K562 (cell line): Measurements from ENCODE around the gene TYMP. TPM values are rescaled to one million over a fixed set of nuclear protein-coding genes. Genes with fewer than 3 reads are reported as not detected.

ENCODE experiments used
- ATAC-seq: fragments of 200-7000 bp; cut with Tn5 transposase; 3 replicates; pipeline ENCODE4 v1.9.1; 2020; ENCODE audit warnings: moderate library complexity
- BruUV-seq: library from RNA; stranded (reverse); fragments of 400-500 nt; replicated peaks from 2 replicates; lab custom pipeline; 2021; lab: Mats Ljungman, UMichigan
- CTCF ChIA-PET: fragments of 300-600 bp; formaldehyde crosslinking; extraction: SDS; loops from one replicate; lab custom pipeline; 2021; ENCODE audit warnings: low intra/inter-chr PET ratio; lab: Yijun Ruan, JAX
- POLR2A ChIA-PET: fragments of 300-600, 350-650 bp; sonication (Branson Sonifier 250); formaldehyde crosslinking; extraction: SDS; loops from one replicate; lab custom pipeline; 2021; ENCODE audit warnings: antibody characterized with exemption, inconsistent platforms; lab: Yijun Ruan, JAX
- DNase-seq, 4 experiments: peaks; one replicate each; pipeline versions ENCODE4 v3.0.0 to v3.0.0-alpha.2; 2011 to 2018; ENCODE audit warnings: low spot score in 3 of 4, mixed read lengths in 3 of 4; ENCODE audit errors: extremely low read depth in 1 of 4
- FAIRE-seq: peaks from 2 replicates; lab custom pipeline; 2011; peaks lifted over from hg19 to GRCh38; lab: Jason Lieb, UNC
- H2AFZ ChIP-seq: 2 replicates; pipeline ENCODE4 v1.6.0; 2011; ENCODE audit warnings: low read depth, low read length, control low read depth, inconsistent platforms
- H3K27ac ChIP-seq: fragments of 200-600 bp; 3 replicates; pipeline ENCODE4 v1.8.0; 2011; ENCODE audit warnings: low read depth, mild to moderate bottlenecking, control low read depth, inconsistent platforms, low read length, moderate library complexity, mixed read lengths; ENCODE audit errors: extremely low read depth
- H3K27me3 ChIP-seq, 2 experiments: fragments of 300-600 bp in 1 of 2; 2 replicates in 1 of 2; 3 replicates in 1 of 2; pipeline versions ENCODE4 v1.6.0 to v1.8.0; 2011; ENCODE audit warnings: inconsistent platforms in 2 of 2, low read length in 2 of 2, mild to moderate bottlenecking in 1 of 2, mixed read lengths in 1 of 2, moderate library complexity in 1 of 2; ENCODE audit not compliant: control insufficient read depth in 2 of 2, insufficient read depth in 2 of 2
- H3K36me3 ChIP-seq: fragments of 300-600 bp; 3 replicates; pipeline ENCODE4 v1.8.0; 2011; ENCODE audit warnings: mild to moderate bottlenecking, low read length, inconsistent platforms; ENCODE audit not compliant: control insufficient read depth, insufficient read depth
- H3K4me1 ChIP-seq, 2 experiments: fragments of 200-600 bp in 1 of 2; replicated peaks in 1 of 2; 2 replicates in 1 of 2; 3 replicates in 1 of 2; pipeline versions ENCODE4 v1.5.1 to v1.8.0; 2011; ENCODE audit warnings: inconsistent platforms in 2 of 2, low read length in 2 of 2, mild to moderate bottlenecking in 1 of 2, mixed read lengths in 1 of 2, moderate library complexity in 1 of 2; ENCODE audit not compliant: control insufficient read depth in 2 of 2, insufficient read depth in 2 of 2
- H3K4me2 ChIP-seq: 2 replicates; pipeline ENCODE4 v1.6.1; 2011; ENCODE audit warnings: low read length, control low read depth, inconsistent platforms, mixed read lengths; ENCODE audit not compliant: insufficient read depth
- H3K4me3 ChIP-seq: fragments of 200-600 bp; sonication (generic), shearing (Covaris generic); 2 replicates; pipeline ENCODE4 v1.5.1; 2016; ENCODE audit warnings: control low read depth, inconsistent platforms
- H3K79me2 ChIP-seq: fragments of 200-600 bp; 3 replicates; pipeline ENCODE4 v1.8.0; 2011; ENCODE audit warnings: low read length, inconsistent platforms; ENCODE audit not compliant: control insufficient read depth, insufficient read depth
- H3K9ac ChIP-seq, 2 experiments: 2 replicates each; pipeline versions ENCODE4 v1.6.0 to v1.6.1; 2011; ENCODE audit warnings: low read depth in 2 of 2, low read length in 2 of 2, control low read depth in 1 of 2, inconsistent platforms in 1 of 2, mild to moderate bottlenecking in 1 of 2, mixed read lengths in 1 of 2; ENCODE audit not compliant: insufficient read depth in 1 of 2
- H3K9me1 ChIP-seq: one replicate; pipeline ENCODE4 v1.6.0; 2011; ENCODE audit warnings: inconsistent platforms, mild to moderate bottlenecking, low read length, moderate library complexity; ENCODE audit not compliant: control insufficient read depth, insufficient read depth
- H3K9me3 ChIP-seq: replicated peaks from 2 replicates; pipeline ENCODE4 v1.5.1; 2011; ENCODE audit warnings: low read depth, low read length, inconsistent platforms; ENCODE audit not compliant: control insufficient read depth, insufficient read depth
- H4K20me1 ChIP-seq: replicated peaks from 2 replicates; pipeline ENCODE4 v1.6.1; 2011; ENCODE audit warnings: low read length, inconsistent platforms, mixed read lengths; ENCODE audit not compliant: control insufficient read depth, insufficient read depth
- ZNF561 ChIP-seq: fragments of 450-650 bp; formaldehyde crosslinking; conservative IDR thresholded peaks from 2 replicates; pipeline ENCODE4 v1.4.0; 2020; ENCODE audit warnings: mild to moderate bottlenecking, moderate library complexity
- WGBS: fragments of 100-300 bp; shearing (Covaris generic); methylation state at CpG from one replicate; pipeline ENCODE4 v1.1.6; 2016; ENCODE audit warnings: low coverage, mixed read lengths; ENCODE audit not compliant: insufficient coverage; ENCODE audit errors: missing lambda C conversion rate; 5-methylcytosine and 5-hydroxymethylcytosine counted together
- in situ Hi-C: fragments of 300-500 bp; cut with MboI; formaldehyde crosslinking; loops from 4 replicates; pipeline ENCODE4 v1.15.0; 2018; ENCODE audit warnings: inconsistent platforms, mixed read lengths
- intact Hi-C: fragments of 100-400 bp; cut with micrococcal nuclease; formaldehyde crosslinking; loops from 2 replicates; pipeline ENCODE4 v1.14.2; 2022
- polyA plus RNA-seq, 8 experiments: library from polyadenylated mRNA; depleted of rRNA in 4 of 8; stranded (reverse) in 5 of 8; unstranded in 3 of 8; fragments of >200 nt; fragmentation: Nextera tagmentation in 2 of 8; fragmentation: Illumina TruSeq in 1 of 8; extraction: Ambion mirVana in 2 of 8; extraction: Trizol in 1 of 8; gene quantifications; 2 replicates each; pipeline versions ENCODE4 v1.2.1 to v1.2.3, GENCODE V29; 2011 to 2014; ENCODE audit warnings: inconsistent platforms in 1 of 8, missing spikeins in 1 of 8
- total RNA-seq, 7 experiments: library from RNA; depleted of rRNA in 6 of 7; stranded (reverse); fragments of >200 nt in 6 of 7; fragmentation: Illumina TruSeq in 2 of 7; extraction: Trizol in 2 of 7; gene quantifications; 2 replicates each; pipeline versions ENCODE4 v1.2.1 to v1.2.3, GENCODE V29; 2011 to 2021; ENCODE audit warnings: low replicate concordance in 1 of 7
- TF ChIP-seq, protein P1 (sequence below): sonication (generic); formaldehyde crosslinking; IDR thresholded peaks from 2 replicates; pipeline ENCODE4 v1.8.1; 2023; ENCODE audit warnings: mild to moderate bottlenecking, missing genetic modification reagents

Gene TYMP
- total and polyA plus RNA-seq, 9 of the 15 experiments (the other 6 are each of a cell fraction or from before 2014, with no cell fraction given): 0.03 to 4.0 (median 2.4) TPM; not detected in 4

DNA sequence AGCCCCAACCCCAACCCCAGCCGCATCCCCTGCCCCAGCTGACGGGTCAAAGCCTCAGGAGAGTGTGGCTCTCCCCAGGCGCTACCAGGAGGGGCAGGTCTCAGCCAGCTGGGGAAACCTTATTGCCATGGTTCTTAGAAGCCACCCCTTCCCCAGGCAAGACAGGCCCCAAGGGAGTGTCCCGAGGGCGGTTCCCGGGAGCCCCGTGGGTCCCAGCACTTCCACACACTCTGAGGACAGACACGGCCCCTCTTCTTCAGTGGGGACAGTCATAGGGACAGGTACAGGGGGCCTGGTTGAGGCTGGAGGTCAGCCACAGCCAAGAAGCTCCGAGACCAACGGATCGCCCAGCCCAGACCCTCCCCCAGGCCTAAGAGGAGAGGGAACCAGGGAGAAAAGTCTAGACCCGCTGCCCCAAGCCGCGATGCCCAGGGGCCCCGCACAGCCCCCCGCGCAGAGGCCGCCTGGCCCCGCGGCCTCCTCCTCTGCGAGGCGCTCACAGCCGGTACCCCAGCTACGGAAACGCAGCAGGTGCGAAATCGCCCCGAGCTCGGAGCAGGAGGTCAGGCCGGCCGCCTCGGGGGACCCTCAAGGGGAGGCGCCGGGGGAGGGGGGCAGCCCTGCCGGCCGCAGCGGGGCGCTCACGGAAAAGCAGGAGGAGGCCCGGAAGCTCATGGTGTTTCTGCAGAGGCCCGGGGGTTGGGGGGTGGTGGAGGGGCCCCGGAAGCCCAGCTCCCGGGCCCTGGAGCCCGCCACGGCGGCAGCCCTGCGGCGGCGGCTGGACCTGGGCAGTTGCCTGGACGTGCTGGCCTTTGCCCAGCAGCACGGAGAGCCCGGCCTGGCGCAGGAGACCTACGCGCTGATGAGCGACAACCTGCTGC lies 18.5 kb upstream of the TYMP start:
- peaks cover 0 to 11% of the 10 kb centered on the region in 2 experiments; a peak in 1 of 5 replicates for H3K27me3 ChIP-seq
- ATAC-seq (no peak), DNase-seq (no peak), FAIRE-seq (no peak)
- H3K36me3 ChIP-seq: no peaks in the 10 kb centered on the region
- in situ Hi-C loops: no loop called here
- H3K9ac ChIP-seq: no peak overlapping the region
- no peaks in the 10 kb centered on the region for H3K9me3 ChIP-seq
- H3K4me1 ChIP-seq: peaks cover 0 to 38% of the 10 kb centered on the region in 2 experiments; a peak in 3 of 5 replicates
- BruUV-seq: no TSS peak
- H3K4me3 ChIP-seq: no peak overlapping the region
- ChIA-PET POLR2A (interaction anchor here (0.5 kb wide), 1 partner anchor 15 kb away, joined by 3 read pairs; no protein-coding TSS in a partner anchor), CTCF (no interaction called here)
- H3K27ac ChIP-seq: no peak overlapping the region
- no peaks in the 10 kb centered on the region for H3K79me2 ChIP-seq
- WGBS: 86% methylated on average over 5 of the region's 56 CpGs
- TF ChIP-seq ZNF561 (CRISPR knock-in tag): no peak
- TF ChIP-seq, protein P1, sequence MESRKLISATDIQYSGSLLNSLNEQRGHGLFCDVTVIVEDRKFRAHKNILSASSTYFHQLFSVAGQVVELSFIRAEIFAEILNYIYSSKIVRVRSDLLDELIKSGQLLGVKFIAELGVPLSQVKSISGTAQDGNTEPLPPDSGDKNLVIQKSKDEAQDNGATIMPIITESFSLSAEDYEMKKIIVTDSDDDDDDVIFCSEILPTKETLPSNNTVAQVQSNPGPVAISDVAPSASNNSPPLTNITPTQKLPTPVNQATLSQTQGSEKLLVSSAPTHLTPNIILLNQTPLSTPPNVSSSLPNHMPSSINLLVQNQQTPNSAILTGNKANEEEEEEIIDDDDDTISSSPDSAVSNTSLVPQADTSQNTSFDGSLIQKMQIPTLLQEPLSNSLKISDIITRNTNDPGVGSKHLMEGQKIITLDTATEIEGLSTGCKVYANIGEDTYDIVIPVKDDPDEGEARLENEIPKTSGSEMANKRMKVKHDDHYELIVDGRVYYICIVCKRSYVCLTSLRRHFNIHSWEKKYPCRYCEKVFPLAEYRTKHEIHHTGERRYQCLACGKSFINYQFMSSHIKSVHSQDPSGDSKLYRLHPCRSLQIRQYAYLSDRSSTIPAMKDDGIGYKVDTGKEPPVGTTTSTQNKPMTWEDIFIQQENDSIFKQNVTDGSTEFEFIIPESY: peak; percentile 97
- H3K9me1 ChIP-seq: no peaks in the 10 kb centered on the region
- no peak overlapping the region for H2AFZ ChIP-seq
- no peaks in the 10 kb centered on the region for H4K20me1 ChIP-seq
- H3K4me2 ChIP-seq: no peak overlapping the region
- intact Hi-C loops: no loop called here
